OCI-LY7 (cell line): Measurements from ENCODE around the gene PLXDC2. TPM values are rescaled to one million over a fixed set of nuclear protein-coding genes. Genes with fewer than 3 reads are reported as not detected.

ENCODE experiments used
- BruUV-seq: library from RNA; stranded (reverse); fragments of 400-500 nt; replicated peaks from 2 replicates; lab custom pipeline; 2021; lab: Mats Ljungman, UMichigan
- CTCF ChIA-PET: fragments of 300-600 bp; sonication (Branson Sonifier 250); formaldehyde crosslinking; loops from one replicate; lab custom pipeline; 2022; ENCODE audit warnings: antibody characterized with exemption; ENCODE audit not compliant: unreplicated experiment; lab: Charles Lee
- POLR2A ChIA-PET: fragments of 300-600 bp; sonication (Branson Sonifier 250); formaldehyde crosslinking; loops from one replicate; lab custom pipeline; 2022; ENCODE audit warnings: antibody characterized with exemption; lab: Charles Lee
- DNase-seq: peaks from one replicate; pipeline ENCODE4 v3.0.0-alpha.2; 2015; ENCODE audit warnings: low spot score
- H2AFZ ChIP-seq: fragments of 200-600 bp; sonication (generic), shearing (Covaris generic); 2 replicates; pipeline ENCODE4 v1.6.1; 2014; ENCODE audit warnings: mild to moderate bottlenecking, antibody characterized with exemption, low read length, moderate library complexity
- H3K27ac ChIP-seq: fragments of 200-600 bp; sonication (generic); 2 replicates; pipeline ENCODE4 v1.5.1; 2014; ENCODE audit warnings: mixed run types, low read depth, mild to moderate bottlenecking, moderate library complexity, low read length, inconsistent platforms; ENCODE audit not compliant: poor library complexity, severe bottlenecking
- H3K36me3 ChIP-seq: fragments of 200-600 bp; sonication (generic); 2 replicates; pipeline ENCODE4 v1.6.1; 2014; ENCODE audit warnings: mild to moderate bottlenecking, antibody characterized with exemption, low read length, moderate library complexity, mixed read lengths; ENCODE audit not compliant: insufficient read depth
- H3K4me1 ChIP-seq: fragments of 200-600 bp; sonication (generic); 2 replicates; pipeline ENCODE4 v1.5.1; 2014; ENCODE audit warnings: mild to moderate bottlenecking, low read length; ENCODE audit not compliant: insufficient read depth, poor library complexity, severe bottlenecking
- H3K4me2 ChIP-seq: fragments of 200-600 bp; sonication (generic); 2 replicates; pipeline ENCODE4 v1.6.1; 2014; ENCODE audit warnings: mild to moderate bottlenecking, low read length
- H3K4me3 ChIP-seq: fragments of 200-600 bp; sonication (generic); 2 replicates; pipeline ENCODE4 v1.5.1; 2014; ENCODE audit warnings: mild to moderate bottlenecking, low read depth, low read length; ENCODE audit not compliant: poor library complexity, severe bottlenecking
- H3K79me2 ChIP-seq: fragments of 200-600 bp; sonication (generic); 2 replicates; pipeline ENCODE4 v1.6.1; 2016; ENCODE audit warnings: low read depth, mild to moderate bottlenecking, low read length, moderate library complexity, mixed read lengths; ENCODE audit not compliant: insufficient read depth
- H3K9me2 ChIP-seq: fragments of 200-600 bp; sonication (generic); 2 replicates; pipeline ENCODE4 v1.6.1; 2016; ENCODE audit warnings: mild to moderate bottlenecking, low read length, mixed read lengths; ENCODE audit not compliant: insufficient read depth
- H3K9me3 ChIP-seq: fragments of 200-600 bp; sonication (generic); 2 replicates; pipeline ENCODE4 v1.6.1; 2014; ENCODE audit warnings: mild to moderate bottlenecking, mixed run types, low read length, mixed read lengths
- H4K20me1 ChIP-seq: fragments of 200-600 bp; sonication (generic); 2 replicates; pipeline ENCODE4 v1.6.1; 2014; ENCODE audit warnings: mild to moderate bottlenecking, antibody characterized with exemption, low read length, moderate library complexity, mixed read lengths; ENCODE audit not compliant: insufficient read depth
- CTCF ChIP-seq: fragments of 200-600 bp; sonication (generic); conservative IDR thresholded peaks from 2 replicates; pipeline ENCODE4 v1.5.1; 2014; ENCODE audit warnings: mild to moderate bottlenecking, antibody characterized with exemption, low read length, moderate library complexity, mixed read lengths
- EZH2phosphoT487 ChIP-seq: fragments of 200-600 bp; sonication (generic); IDR thresholded peaks from 2 replicates; pipeline ENCODE4 v1.6.1; 2018; ENCODE audit warnings: low read depth, borderline replicate concordance, mild to moderate bottlenecking, mixed run types, antibody characterized with exemption, low read length, moderate library complexity, mixed read lengths
- intact Hi-C: fragments of 100-400 bp; cut with micrococcal nuclease; formaldehyde crosslinking; loops from one replicate; pipeline ENCODE4 v1.10.0; 2022; ENCODE audit not compliant: unreplicated experiment
- total RNA-seq, 2 experiments: library from RNA; depleted of rRNA in 1 of 2; stranded (reverse); fragments of >200 nt in 1 of 2; shearing (Covaris generic) in 1 of 2; gene quantifications; 2 replicates each; pipeline ENCODE4 v1.2.3, GENCODE V29; 2014 to 2022

The PLXDC2 gene
- total RNA-seq, 2 experiments from 2014 or later = not detected

- Histone ChIP-seq H3K4me1 (no peaks in the 10 kb centered on the region), H3K36me3 (no peaks in the 10 kb centered on the region), H2AFZ (no peak overlapping the region), H4K20me1 (no peaks in the 10 kb centered on the region), H3K4me3 (no peak overlapping the region), H3K9me3 (no peaks in the 10 kb centered on the region), H3K9me2 (no peaks in the 10 kb centered on the region), H3K4me2 (no peak overlapping the region), H3K27ac (no peak overlapping the region), H3K79me2 (no peaks in the 10 kb centered on the region)
- no peak for DNase-seq
- POLR2A ChIA-PET = no interaction called here
- CTCF ChIA-PET = no interaction called here
- no peak for TF ChIP-seq CTCF
- no peak for TF ChIP-seq EZH2phosphoT487
- intact Hi-C loops = no loop called here
- no TSS peak for BruUV-seq
These were observed 271.9 kb downstream of the PLXDC2 start for GRCh38 chr10:20088061-20088701.

DNA sequence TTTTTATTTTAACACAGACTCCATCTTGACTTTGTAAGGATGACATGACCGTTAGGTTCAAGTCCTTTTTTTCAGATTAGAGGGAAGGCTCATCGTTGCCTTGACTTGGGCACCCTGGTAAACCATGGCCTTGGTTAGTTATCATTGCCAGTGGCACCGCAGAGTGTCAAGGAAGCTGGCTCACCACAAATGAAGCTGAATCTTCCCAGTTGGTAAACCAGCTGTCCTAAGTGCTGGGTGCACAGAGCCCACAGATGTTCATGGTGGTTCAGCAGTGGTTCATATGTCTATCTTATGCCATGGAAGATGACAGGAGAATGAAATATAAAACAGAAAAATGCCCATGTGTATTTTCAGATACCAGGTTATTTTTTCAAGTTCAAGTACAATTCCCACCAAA is 273.6 kb downstream of the PLXDC2 start:
- no peak for DNase-seq
- H3K4me3 ChIP-seq = no peak overlapping the region
- no peaks in the 10 kb centered on the region for H3K4me1 ChIP-seq
- no TSS peak for BruUV-seq
- no peaks in the 10 kb centered on the region for H3K9me2 ChIP-seq
- no peaks in the 10 kb centered on the region for H3K36me3 ChIP-seq
- no peaks in the 10 kb centered on the region for H3K79me2 ChIP-seq
- CTCF ChIA-PET = no interaction called here
- no peak overlapping the region for H3K4me2 ChIP-seq
- POLR2A ChIA-PET = no interaction called here
- H2AFZ ChIP-seq = no peak overlapping the region
- TF ChIP-seq EZH2phosphoT487 = no peak
- TF ChIP-seq CTCF = no peak
- H4K20me1 ChIP-seq = no peaks in the 10 kb centered on the region
- intact Hi-C loops = no loop called here
- no peak overlapping the region for H3K27ac ChIP-seq
- H3K9me3 ChIP-seq = no peaks in the 10 kb centered on the region

- Histone ChIP-seq H3K4me3 (no peak overlapping the region), H3K4me1 (no peaks in the 10 kb centered on the region), H4K20me1 (no peaks in the 10 kb centered on the region), H3K9me3 (no peaks in the 10 kb centered on the region), H3K36me3 (no peaks in the 10 kb centered on the region), H3K9me2 (no peaks in the 10 kb centered on the region), H3K4me2 (no peak overlapping the region), H2AFZ (no peak overlapping the region), H3K27ac (no peak overlapping the region), H3K79me2 (no peaks in the 10 kb centered on the region)
- intact Hi-C loops = no loop called here
- BruUV-seq = no TSS peak
- ChIA-PET POLR2A (no interaction called here), CTCF (no interaction called here)
- TF ChIP-seq EZH2phosphoT487 = no peak
- TF ChIP-seq CTCF = no peak
- DNase-seq = no peak
These were observed 274.6 kb downstream of the PLXDC2 start for GRCh38 chr10:20090831-20091230.
